ENCODE data around the gene FMC1.
A peak's percentile ranks its signal among the peaks of the same experiment; 100 is the strongest.
"Not testable (repeated sequence)": the region's sequence is repeated elsewhere in the genome, so short reads cannot be mapped to it uniquely, and the experiment has no call there.

The FMC1 gene

DNA sequence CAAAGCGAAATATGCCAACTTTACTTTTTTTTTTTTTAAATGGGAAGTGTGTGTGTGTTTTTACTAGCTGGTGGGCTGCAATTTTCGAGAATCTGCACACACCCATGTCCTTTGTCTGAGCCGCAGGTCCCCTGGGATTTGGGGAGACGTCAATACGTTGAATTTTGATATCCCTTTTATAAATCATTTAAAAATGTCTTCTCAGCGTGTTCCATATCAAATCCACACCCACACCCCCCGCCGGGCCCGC, 404 bp upstream of the FMC1 start:
- no peak for DNase-seq

DNA sequence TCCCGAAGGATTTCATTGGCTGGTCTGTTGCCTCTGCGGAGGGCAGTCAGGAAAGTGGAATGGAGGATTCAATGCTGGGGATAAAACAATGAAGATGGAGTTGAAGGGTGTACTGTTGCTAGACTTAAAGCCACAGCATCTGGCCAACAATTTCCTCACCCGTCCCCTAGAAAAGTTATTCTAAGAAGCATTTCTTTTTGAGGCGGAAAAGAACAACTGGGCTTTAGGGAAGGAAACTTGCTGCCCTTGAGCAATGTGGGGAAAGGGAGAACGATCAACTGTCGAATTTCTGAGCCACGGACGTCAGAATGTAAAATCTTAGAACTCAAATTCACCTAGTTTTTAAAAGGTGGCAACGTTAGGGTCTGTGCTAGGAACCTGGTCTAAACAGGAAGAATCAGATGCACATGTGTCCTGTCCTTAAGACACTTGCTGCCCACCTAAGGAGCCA, 664 bp downstream of the FMC1 start:
- no peak for DNase-seq

DNA sequence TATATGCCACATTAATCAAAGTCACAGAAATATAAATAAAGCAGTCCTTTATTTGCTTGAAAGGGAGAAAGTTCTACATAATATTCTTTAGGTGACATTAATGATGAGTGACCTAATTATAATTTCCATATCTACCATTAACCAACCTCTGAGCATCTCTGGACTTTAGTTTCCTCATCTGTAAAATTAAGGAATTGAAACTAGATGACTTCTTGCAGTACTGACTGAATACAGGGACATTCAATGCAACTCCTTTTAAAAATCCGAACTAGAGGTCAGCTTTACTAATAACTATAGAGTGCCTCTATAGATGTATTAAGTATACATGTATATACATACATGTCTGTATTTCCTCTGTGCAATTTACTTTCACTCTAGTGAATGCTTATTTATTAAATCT, 3.9 kb downstream of the FMC1 start:
- DNase-seq = no peak

DNA sequence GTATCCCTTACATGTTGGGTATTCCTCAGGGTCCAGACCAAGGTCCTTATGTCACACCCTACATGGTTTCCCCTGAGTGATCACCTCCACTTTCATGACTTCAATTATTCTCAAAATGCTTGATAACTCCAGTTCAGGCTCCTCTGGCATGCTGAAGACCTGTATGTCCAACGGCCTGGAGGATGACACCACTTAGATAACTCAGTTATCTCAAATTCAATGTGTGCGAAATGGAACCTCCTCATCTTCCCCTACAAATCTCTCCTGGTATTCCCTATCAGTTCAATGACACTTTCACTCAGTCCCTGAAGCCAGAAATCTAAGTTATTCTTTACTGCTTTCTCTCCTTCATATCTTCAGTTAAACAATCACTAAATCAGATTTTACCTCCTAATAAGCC, 9.9 kb downstream of the FMC1 start:
- no peak for DNase-seq

DNA sequence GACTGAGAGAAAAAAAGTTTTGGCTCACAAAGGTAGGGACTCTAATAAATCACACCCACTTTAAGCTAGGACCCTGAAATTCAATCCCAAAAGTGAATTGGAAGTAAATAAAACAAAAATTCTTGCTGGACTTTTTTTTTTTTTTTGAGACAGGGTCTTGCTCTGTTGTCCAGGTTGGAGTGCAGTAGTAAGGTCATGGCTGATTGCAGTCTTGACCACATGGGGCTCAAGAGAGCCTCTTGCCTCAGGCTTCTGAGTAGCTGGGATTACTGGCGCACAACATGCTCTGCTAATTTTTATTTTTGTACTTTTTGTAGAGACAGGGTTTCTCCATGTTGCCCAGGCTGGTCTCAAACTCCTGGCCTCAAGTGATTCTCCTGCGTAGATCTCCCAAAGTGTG, 13.6 kb downstream of the FMC1 start:
- no peak for DNase-seq

DNA sequence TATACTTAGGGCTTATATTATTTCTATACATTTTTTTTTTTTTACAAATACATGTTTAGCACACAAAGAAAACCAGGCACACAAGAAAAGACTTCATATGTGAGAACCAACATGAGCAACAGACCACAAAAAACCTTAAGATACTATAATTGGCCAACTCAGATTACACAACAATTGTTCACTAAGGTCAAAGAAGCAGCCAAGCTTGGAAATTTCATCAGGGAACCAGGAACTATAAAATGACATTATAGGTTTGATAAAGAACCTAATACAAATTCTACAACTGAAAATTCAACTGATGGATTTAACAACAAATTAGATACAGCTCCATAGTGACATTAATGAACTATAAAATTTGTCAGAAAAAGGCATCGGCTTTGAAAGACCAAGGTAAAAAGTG, 14.2 kb downstream of the FMC1 start:
- DNase-seq = no peak

DNA sequence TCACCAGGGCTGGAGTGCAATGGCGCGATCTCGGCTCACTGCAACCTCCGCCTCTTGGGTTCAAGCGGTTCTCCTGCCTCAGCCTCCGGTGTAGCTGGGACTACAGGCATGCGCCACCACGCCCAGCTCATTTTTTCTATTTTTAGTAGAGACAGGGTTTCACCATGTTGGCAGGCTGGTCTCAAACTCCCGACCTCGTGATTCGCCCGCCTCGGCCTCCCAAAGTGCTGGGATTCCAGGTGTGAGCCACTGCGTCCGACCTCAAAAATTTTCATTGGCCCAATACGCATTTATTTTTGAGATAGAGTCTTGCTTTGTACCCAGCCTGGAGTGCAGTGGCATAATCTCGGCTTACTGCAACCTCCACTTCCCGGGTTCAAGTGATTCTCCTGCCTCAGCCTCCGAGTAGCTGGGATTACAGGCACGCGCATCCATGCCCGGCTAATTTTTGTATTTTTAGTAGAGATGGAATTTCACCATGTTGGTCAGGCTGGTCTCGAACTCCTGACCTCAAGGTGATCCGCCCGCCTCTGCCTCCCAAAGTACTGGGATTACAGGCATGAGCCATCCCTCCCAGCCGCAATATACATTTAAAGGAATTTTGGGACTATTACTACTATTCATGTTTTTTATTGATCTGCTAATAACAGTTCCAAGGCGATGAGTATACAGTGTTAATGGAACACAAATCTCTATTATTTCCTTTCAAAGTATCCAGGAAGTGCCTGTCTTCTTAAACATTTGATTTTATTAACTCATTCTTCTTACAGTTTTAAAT, 16.8 kb downstream of the FMC1 start:
- not testable (repeated sequence) for DNase-seq

DNA sequence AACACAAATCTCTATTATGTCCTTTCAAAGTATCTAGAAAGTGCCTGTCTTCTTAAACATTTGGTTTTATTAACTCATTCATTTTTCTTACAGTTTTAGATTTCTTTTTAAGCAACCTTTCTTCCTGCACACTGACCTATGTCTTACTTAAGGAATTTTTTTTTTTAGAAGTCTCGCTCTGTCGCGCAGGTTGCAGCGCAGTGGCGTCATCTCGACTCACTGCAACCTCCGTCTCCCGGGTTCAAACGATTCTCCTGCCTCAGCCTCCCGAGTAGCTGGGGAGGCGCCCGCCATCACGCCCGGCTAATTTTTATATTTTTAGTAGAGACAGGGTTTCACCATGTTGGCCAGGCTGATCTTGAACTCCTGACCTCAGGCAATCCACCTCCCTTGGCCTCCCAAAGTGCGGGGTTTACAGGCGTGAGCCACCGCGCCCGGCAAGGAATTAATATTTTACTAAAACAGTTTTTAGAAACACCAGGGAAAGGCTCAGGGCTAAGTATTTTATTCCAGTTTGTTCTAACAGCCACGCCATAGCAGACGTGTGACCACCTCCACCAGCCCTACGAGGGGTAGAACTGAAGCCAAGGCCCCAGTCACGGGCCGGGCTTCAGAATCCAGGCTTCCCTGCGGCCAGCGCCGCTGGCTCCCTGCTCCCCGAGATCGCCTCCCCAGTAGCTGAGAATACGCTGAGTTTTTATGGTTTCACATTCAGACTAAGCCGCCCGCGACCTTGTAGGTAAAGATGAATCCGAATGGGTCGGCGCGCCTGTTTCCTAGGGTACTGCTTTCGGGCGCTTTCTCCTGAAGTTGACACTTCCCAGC, 17.6 kb downstream of the FMC1 start:
- DNase-seq = peak in 1 of 4 experiments; percentile 30

DNA sequence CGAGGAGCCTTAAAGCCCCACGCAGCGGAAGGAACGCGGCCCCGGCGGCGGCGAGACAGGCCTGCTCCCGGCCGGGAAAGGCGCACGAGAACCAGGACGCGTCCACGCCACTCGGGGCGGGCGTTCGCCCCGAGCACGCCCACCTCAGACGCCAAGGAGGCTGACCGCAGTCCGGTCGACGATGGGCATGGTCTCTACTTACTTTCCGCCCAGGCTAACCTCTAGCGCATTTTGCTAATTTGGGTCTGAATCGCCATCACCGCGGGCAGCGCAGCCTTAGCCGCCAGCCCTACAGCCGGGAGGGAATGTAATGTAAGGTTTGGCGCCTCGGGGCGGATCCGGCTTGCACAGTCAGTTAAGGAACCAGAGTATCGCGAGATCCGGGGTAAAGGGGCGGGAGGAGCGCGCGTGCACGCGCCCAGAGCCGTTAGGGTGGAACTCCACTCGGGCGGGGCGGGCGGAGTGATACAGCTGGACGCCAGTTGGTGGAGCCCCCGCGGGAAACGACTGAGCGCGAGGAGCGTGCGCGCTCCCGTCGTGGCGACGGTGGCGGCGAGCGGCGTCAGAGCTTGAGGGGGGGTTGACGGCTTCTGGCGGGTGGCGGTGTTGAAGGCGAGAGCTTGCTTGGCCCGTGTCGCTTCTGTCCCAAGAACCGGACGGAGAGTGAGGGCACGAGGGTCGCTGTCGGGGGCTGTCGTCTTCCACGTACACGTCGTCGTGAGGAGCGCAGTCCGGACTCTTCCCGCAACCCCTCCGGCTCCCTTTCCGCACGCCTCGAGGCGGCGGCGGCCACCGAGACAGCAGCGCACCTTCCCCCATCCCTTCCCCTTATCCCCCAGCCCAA, 18.5 kb downstream of the FMC1 start, which contains the start of gene LUC7L2:
Gene LUC7L2 (plus strand): TSS at position 529 of the 844 bp plus-strand sequence. CDS start 368 bp downstream, outside the sequence.
- DNase-seq = peak; percentile 98 to 99 (median 98)

DNA sequence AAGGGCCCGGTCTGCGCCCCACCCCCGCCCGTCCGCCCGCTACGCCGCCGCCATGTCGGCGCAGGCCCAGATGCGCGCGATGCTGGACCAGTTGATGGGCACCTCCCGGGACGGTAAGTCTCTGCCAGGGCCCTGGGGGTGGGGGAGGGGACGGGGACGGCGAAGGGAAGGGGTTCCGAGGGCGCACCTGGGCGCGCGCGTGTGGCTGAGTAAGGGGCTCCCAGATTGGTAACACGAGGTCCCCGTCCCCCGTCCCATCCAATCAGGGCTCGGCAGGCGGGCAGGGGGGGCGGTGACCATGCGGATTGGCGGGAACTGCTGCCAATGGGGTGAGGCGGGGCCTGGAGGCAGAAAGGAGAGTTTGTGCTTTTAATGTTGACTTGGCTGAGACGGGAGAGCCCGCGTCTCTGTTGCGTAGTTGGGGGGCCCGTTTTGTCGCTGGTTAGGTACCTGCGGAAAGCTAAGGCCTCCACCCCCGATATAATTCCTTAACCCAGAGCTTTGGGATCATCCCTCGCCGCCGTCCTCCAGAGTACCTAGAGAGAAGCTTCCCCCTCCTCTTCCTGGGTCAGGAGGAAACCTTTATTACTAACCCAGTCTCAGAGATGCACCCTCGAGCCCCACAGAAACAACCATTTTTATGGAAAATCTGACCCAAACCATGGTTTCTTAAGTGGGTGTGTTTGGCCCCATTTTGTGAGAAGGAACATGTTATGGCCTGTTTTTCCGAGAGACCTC, 19.2 kb downstream of the FMC1 start:
- peak; percentile 97 to 98 (median 98) for DNase-seq

DNA sequence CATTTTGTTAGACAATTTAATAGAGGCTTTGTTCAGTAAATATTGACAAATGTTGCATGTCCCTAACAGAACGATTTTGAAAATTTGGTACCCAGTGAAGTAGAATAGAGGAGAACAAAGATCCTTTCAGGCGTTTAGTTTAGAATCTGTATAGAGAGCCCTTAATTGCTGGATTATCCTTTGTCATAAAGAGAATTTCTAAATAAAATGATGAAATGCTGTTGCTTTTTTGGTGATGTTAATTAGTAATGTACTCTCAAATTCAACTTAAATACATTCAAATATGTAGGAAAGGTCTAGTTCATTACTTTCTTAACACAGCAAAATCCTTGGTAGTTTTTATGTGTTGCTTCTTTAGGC, 19.8 kb downstream of the FMC1 start:
- no peak for DNase-seq

DNA sequence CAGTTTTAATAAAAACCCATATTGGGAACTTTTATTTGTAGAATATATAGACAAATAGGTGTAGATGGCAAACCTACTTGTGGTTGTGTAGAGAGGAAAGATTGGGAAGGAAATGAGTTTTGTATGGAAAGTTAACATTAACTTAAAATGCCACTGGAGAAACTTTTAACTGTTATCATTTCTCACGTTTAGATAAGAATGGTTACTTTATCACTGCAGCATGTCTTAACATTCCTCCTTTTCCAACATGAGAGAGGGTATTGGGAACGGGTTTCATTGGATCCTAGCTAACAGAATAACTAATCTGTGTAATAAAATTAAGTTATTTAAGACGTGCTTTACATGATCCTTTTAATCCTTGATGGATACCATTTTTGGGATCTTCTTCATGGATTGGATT, 20.4 kb downstream of the FMC1 start:
- DNase-seq = no peak

DNA sequence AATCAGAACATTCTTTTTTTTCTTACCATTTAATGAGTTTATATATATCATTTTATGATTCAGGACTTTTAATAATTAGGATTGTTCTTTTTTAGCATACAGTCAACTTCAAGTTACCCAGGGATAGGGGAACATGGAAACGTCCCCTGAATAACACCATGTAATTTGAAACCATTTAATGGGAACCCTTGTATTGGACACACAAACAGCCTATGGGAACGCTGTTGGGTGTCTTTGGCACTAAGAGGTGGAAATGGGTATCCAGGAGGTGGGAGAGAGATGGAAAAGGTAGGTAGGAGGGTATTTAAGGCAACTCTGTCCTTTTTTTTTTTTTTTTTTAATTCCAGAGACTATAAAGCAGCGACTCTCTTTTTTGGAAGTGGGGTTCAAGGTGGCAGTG, 21.2 kb downstream of the FMC1 start:
- no peak for DNase-seq

DNA sequence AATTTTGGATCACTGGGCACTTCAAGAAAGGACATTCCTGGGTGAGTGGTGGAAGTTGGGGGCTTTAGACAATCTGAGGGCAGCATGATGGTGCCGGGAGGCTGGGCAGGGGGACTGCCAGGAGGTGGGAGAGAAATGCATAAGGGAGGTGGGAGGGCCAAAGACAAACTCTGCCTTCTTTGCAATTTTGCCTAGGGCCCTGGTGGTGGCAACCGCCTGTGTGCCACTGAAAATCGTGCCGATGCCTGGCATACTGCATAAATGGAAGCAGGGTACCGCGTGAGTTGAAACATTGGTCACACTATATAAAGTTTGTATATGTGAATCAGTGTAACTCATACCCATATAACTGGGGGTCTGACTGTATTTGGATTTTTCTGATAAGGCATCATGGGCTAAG, 21.8 kb downstream of the FMC1 start:
- DNase-seq = no peak

DNA sequence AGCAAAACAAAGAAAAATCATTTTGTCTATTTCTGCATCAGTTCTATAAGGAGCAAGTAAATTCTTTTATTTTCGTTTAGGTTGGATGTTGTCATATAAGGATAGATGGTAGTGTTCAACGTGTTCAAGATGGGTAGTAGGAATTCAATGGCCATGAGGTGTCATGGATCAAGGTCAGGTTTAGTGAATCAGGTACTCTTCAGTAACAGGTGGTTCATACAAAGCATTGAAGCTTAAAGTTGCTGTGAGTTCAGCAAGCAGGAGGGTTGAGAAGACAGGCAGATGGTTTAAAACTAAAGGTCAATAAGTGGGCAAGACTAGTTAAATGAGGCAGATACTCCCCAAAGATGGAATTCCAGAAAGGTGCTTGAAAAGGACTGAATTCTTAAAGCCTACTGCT, 24.2 kb downstream of the FMC1 start:
- DNase-seq = no peak

DNA sequence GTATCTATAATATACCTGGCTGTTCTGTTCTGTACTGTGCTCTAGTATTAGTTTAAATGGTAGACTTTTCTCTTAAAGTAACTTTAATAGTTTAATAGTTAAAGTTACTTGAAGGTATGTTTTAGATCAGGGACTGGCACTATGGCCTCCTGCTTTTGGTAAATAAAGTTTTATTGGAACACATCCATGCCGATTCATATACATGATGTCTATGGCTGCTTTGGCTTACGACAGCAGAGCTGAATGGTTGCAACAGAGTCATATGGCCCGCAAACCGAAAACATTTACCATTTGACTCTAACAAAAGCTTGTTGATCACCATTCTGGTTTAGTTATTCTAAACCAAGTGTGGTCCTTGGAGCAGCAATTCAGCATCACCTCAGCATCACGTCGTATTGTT, 25.3 kb downstream of the FMC1 start:
- no peak for DNase-seq

DNA sequence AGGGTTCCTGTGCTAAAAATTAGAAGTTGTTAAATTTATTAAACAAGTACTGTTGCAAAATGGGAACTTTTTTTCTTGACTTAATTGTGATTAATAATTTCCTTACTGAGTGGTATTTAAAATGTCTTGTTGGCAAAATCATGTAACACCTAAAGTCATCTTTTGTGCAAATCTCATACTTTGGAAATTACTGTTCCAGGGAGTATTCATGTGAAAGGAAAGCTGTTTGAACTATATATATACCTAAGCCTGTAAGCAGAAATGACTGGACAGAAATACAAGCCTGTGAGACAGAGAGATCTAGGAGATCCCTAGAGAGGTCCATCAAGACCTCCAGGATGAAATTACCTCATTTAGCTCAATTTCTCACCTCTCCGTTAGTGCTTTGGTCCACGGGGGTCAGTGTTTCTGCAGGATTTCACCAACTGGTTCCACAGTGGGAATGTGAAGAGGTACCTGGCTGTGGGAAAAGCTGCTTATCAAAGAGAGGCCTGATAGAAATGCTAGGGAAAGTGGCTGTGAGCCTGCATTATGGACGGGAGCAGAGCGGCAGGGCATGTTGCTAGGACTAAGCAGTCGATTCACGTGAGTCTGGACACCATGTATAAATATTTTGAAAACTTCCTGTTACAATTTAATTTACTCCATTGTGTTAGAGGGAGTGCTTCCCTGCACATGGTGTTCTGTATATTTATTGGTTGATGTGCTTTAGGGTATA, 26.5 kb downstream of the FMC1 start:
- no peak for DNase-seq

DNA sequence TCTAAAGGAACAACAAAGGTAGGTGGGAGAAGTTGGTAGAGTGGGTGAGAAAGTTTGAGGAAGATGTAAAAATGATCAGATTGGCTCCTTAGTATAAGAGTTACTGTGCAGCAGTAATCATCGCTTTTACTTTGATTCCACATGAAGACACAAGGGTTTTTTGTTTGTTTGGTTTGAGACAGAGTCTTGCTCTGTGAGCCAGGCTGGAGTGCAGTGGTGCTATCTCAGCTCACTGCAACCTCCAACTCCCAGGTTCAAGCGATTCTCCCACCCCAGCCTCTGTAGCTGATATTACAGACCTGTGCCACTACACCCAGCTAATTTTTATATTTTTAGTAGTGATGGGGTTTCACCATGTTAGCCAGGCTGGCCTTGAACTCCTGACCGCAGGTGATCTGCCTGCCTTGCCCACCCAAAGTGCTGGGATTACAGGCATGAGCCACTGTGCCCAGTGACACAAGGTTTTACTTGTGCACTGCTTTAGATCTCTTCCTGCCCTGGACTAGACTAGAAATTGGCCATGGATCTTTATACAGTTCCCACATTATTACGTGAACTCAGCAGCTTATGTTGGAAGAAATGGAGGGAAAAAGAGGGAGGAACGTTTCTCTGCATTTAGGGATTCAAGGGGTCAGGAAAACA, 29.3 kb downstream of the FMC1 start:
- no peak for DNase-seq

DNA sequence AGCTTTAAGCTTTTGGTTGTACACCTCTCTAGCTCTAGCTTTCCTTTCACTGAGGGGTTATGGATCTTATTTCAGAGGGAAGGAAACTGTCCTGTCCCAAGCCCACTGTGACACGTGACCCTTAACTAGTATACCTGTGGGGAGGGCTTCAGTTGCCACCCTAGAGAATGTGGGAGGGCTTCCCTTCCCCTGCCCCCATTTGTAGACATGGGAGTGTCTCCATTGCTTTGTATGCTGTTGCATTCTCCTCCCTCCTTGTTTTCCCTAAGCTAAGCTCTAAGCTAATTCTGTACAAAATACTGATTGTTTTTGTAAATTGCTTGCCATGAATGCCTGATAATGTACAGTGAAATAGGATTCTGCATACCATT, 29.8 kb downstream of the FMC1 start:
- no peak for DNase-seq

DNA sequence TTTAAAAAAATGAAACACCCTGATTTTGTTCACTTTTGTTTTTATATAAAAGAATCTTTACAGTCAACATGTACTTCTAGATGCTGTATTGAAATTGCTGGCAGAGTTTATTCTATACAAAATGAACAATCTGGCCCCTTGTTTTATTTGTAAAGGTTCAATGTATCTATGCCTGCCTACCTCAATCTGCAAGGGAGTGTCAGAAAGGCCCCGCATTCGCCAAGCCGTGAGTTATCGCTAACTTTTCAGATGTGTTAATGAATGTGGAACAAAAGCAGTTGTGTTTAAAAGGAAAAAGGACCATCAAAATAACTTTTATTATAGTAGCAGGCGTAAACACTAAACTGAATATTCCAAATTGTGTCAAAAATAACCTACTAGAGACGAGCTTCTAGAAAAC, 33.1 kb downstream of the FMC1 start:
- no peak for DNase-seq

DNA sequence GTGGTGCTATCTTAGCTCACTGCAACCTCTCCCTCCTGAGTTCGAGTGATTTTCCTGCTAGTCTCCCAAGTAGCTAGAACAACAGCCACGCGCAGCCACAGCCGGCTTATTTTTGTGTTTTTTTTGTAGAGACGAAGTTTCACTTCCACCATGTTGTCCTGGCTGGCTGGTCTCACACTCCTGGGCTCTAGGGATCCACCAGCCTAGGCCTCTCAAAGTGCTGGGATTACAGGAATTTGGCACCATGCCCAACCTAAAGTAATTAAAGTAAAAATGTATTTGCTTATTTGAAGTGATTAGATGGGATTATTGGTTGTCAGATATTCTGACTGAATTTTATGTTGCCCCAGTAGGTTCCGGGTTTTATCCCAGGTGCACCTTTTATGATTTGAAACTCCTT, 41.3 kb downstream of the FMC1 start:
- DNase-seq = no peak

DNA sequence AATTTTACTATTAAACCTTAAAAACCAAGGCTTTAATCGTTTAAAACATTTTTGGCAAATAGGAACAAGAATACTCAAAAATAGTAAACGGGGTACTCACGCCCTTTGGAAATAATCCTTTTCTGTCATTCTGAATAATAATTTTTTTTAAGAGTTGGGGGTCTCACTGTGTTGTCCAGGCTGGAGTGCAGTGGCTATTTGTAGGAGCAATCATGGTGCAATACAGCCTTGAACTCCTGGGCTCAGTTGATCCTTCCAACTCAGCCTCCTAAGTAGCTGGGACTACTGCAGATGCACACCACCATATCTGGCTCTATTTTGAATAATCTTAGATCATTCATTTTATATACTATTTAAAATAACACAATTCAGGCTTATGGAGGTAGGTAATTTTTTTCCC, 43.5 kb downstream of the FMC1 start:
- DNase-seq = no peak

All from activated naive CD4-positive, alpha-beta T cell (primary cell).